ENCODE measurements around the gene LONP2.

- no peak for TF ChIP-seq POLR2A (IDR thresholded peaks at IDR 0.05)
- TF ChIP-seq CTCF (IDR thresholded peaks at IDR 0.05) = no peak
Measured at GRCh38 chr16:48378276-48378675, 134.2 kb downstream of the LONP2 start.

Measured in body of pancreas (tissue), 4 donors.